Measurements from ENCODE around the gene DHODH.

Gene DHODH

DNA sequence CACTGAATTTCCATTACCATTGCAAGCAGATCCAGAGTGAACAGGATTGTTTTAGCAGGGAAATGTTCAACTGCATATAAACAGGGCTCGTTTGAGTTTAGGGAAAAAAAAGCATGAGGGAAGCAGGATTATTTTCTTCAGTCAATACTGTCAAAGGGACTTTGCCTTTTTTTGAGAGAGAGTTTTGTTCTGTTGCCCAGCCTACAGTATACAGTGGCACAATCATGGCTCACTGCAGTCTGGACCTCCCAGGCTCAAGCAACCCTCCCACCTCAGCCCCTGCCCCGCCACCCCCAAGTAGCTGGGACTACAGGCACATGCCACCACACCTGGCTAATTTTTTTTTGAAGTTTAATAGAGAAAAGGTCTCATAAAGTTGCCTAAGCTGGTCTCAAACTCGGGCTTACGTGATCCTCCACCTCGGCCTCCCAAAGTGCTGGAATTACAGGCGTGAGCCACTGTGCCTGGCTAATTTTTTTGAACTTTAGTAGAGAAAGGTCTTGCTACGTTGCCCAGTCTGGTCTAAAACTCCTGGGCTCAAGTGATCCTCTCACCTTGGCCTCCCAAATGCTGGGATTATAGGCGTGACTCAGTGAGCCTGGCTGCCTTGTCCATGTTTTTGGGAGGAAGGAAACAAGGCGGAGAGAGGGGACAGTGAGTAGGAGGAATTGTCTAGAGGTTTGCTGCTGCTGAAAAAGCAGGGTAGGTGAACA, 23.1 kb upstream of the DHODH start:
- no peak for TF ChIP-seq TAF1 (IDR thresholded peaks at IDR 0.05; ENCODE audit: borderline replicate concordance, insufficient read depth, low read length)
- TF ChIP-seq SIN3A (IDR thresholded peaks at IDR 0.05; ENCODE audit: borderline replicate concordance, insufficient read depth, low read length), result no peak

- TF ChIP-seq, protein P1, sequence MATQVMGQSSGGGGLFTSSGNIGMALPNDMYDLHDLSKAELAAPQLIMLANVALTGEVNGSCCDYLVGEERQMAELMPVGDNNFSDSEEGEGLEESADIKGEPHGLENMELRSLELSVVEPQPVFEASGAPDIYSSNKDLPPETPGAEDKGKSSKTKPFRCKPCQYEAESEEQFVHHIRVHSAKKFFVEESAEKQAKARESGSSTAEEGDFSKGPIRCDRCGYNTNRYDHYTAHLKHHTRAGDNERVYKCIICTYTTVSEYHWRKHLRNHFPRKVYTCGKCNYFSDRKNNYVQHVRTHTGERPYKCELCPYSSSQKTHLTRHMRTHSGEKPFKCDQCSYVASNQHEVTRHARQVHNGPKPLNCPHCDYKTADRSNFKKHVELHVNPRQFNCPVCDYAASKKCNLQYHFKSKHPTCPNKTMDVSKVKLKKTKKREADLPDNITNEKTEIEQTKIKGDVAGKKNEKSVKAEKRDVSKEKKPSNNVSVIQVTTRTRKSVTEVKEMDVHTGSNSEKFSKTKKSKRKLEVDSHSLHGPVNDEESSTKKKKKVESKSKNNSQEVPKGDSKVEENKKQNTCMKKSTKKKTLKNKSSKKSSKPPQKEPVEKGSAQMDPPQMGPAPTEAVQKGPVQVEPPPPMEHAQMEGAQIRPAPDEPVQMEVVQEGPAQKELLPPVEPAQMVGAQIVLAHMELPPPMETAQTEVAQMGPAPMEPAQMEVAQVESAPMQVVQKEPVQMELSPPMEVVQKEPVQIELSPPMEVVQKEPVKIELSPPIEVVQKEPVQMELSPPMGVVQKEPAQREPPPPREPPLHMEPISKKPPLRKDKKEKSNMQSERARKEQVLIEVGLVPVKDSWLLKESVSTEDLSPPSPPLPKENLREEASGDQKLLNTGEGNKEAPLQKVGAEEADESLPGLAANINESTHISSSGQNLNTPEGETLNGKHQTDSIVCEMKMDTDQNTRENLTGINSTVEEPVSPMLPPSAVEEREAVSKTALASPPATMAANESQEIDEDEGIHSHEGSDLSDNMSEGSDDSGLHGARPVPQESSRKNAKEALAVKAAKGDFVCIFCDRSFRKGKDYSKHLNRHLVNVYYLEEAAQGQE (IDR thresholded peaks at IDR 0.05; ENCODE audit: insufficient read depth in 1 of 2, low read depth in 2 of 2, low read length in 2 of 2), result no peak
- no peak for TF ChIP-seq TAF1 (IDR thresholded peaks at IDR 0.05; ENCODE audit: borderline replicate concordance, insufficient read depth, low read length)
- no peak for TF ChIP-seq POLR2AphosphoS5 (IDR thresholded peaks at IDR 0.05; ENCODE audit: low read depth, low read length)
- no peak for TF ChIP-seq FOXP2 (optimal IDR thresholded peaks at IDR 0.05; ENCODE audit: borderline replicate concordance, extremely low read depth, extremely low read length, insufficient read depth)
- no peak for TF ChIP-seq SIN3A (IDR thresholded peaks at IDR 0.05; ENCODE audit: borderline replicate concordance, insufficient read depth, low read length)
These were observed 22.4 kb upstream of the DHODH start for GRCh38 chr16:71986131-71986530.

GRCh38 chr16:71995038-71995437, 13.5 kb upstream of the DHODH start:
- TF ChIP-seq TAF1 (IDR thresholded peaks at IDR 0.05; ENCODE audit: borderline replicate concordance, insufficient read depth, low read length) (no peak), SIN3A (IDR thresholded peaks at IDR 0.05; ENCODE audit: borderline replicate concordance, insufficient read depth, low read length) (no peak), FOXP2 (optimal IDR thresholded peaks at IDR 0.05; ENCODE audit: borderline replicate concordance, extremely low read depth, extremely low read length, insufficient read depth) (no peak)

DNA sequence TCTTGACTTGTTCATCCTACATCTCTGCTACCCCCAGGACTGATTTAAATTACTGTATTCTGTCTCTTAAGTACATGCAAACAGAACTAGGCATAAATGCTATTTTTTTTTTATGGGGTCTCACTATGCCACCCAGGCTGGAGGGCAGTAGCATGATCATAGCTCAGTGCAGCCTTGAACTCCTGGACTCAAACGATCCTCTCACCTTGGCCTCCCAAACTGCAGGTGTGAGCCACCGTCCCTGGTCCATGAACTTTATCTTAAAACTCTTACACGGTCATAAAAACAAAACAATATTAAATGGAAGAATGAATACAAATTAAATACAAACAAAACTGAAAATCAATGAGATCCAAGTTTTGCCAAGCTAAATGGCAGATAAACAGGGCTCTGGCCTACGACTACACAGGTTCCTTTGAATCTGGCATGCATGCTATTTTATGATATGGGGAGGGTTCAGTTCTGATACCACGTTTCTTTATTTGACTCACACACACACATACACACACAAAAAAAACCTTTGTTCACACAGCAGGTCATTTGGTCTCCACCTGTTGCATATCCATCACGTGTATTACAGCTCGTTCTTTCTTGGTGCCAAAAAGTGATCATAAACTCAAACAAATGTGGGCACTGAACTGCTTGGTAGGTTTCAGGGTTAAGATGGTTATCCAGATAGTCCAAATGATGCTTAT, 7.2 kb upstream of the DHODH start:
- no peak for TF ChIP-seq TAF1 (IDR thresholded peaks at IDR 0.05; ENCODE audit: borderline replicate concordance, insufficient read depth, low read length)
- no peak for TF ChIP-seq FOXP2 (optimal IDR thresholded peaks at IDR 0.05; ENCODE audit: borderline replicate concordance, extremely low read depth, extremely low read length, insufficient read depth)
- TF ChIP-seq SIN3A (IDR thresholded peaks at IDR 0.05; ENCODE audit: borderline replicate concordance, insufficient read depth, low read length), result no peak
- TF ChIP-seq, protein P1 (IDR thresholded peaks at IDR 0.05; ENCODE audit: insufficient read depth in 1 of 2, low read depth in 2 of 2, low read length in 2 of 2), result no peak
- TF ChIP-seq POLR2AphosphoS5 (IDR thresholded peaks at IDR 0.05; ENCODE audit: low read depth, low read length), result no peak

DNA sequence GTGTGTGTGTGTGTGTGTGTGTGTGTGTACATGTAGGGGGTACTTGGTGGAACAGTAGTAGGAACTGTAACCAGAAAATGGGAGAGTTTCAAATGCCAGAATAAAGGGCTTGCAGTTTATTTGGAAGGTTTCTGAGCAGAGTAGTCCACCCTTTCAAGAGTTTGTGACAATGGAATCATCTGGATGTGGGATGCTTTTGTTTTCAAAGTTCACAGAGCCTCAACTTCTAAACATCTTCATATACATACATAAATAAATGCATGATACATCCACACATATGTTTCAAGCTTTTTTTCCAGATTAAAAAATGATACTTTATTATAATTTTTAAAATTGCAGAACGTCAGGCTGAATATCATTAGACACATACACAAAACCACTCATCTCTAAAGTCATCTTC, 5.9 kb upstream of the DHODH start:
- TF ChIP-seq FOXP2 (optimal IDR thresholded peaks at IDR 0.05; ENCODE audit: borderline replicate concordance, extremely low read depth, extremely low read length, insufficient read depth) (no peak), TAF1 (IDR thresholded peaks at IDR 0.05; ENCODE audit: borderline replicate concordance, insufficient read depth, low read length) (no peak), POLR2AphosphoS5 (IDR thresholded peaks at IDR 0.05; ENCODE audit: low read depth, low read length) (no peak), SIN3A (IDR thresholded peaks at IDR 0.05; ENCODE audit: borderline replicate concordance, insufficient read depth, low read length) (no peak)
- TF ChIP-seq, protein P1 (IDR thresholded peaks at IDR 0.05; ENCODE audit: insufficient read depth in 1 of 2, low read depth in 2 of 2, low read length in 2 of 2), result no peak

GRCh38 chr16:72009779-72010178, 1.2 kb downstream of the DHODH start:
- TF ChIP-seq, protein P1 (IDR thresholded peaks at IDR 0.05; ENCODE audit: insufficient read depth in 1 of 2, low read depth in 2 of 2, low read length in 2 of 2), result no peak
- TF ChIP-seq FOXP2 (optimal IDR thresholded peaks at IDR 0.05; ENCODE audit: borderline replicate concordance, extremely low read depth, extremely low read length, insufficient read depth), result no peak
- no peak for TF ChIP-seq POLR2AphosphoS5 (IDR thresholded peaks at IDR 0.05; ENCODE audit: low read depth, low read length)
- no peak for TF ChIP-seq TAF1 (IDR thresholded peaks at IDR 0.05; ENCODE audit: borderline replicate concordance, insufficient read depth, low read length)
- no peak for TF ChIP-seq SIN3A (IDR thresholded peaks at IDR 0.05; ENCODE audit: borderline replicate concordance, insufficient read depth, low read length)
